GM18511 (cell line): ENCODE results near the gene ATP6V0A1.
A peak's percentile ranks its signal among the peaks of the same experiment; 100 is the strongest.
"Not testable (repeated sequence)": the region's sequence is repeated elsewhere in the genome, so short reads cannot be mapped to it uniquely, and the experiment has no call there.

Experiments
- ATAC-seq: cut with Tn5 transposase; IDR thresholded peaks from one replicate; pipeline ENCODE4 v1.9.1; 2021; ENCODE audit warnings: mild to moderate bottlenecking, moderate library complexity; ENCODE audit not compliant: unreplicated experiment

Gene ATP6V0A1

GRCh38 chr17:42537156-42537805 is 78.6 kb downstream of the ATP6V0A1 start:
- ATAC-seq = no peak

DNA sequence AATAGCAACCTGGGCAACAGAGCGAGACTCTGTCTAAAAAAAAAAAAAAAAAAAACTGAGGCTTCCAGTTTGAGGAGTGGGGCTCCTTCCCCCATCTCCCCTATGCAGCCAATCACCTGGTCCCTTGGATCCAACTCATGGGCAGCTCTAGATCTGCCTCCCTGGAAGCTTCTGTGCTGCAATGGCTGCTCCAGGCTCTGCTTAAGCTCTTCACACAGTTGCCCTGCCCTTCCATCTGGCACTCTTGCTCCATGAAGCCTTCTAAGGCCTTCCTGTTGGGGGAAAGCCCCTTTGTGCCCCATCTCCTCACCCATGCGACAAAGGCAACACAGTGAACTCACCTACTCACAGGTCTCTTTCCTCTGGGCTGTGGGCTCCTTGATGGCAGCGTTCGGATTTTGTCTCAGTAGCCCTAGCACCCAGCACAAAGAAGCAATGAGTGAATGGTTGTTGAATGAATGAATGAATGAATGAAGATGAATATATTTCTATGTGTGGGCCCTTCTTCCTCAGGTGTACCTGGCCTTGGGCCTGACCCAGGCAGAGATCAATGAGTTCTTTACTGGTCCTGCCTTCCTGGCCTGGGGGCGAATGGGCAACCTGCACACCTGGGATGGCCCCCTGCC is 79.3 kb downstream of the ATP6V0A1 start:
- ATAC-seq = no peak

GRCh38 chr17:42538482-42538881 is 79.8 kb downstream of the ATP6V0A1 start:
- no peak for ATAC-seq

GRCh38 chr17:42540558-42540957 is 81.9 kb downstream of the ATP6V0A1 start:
- not testable (repeated sequence) for ATAC-seq

DNA sequence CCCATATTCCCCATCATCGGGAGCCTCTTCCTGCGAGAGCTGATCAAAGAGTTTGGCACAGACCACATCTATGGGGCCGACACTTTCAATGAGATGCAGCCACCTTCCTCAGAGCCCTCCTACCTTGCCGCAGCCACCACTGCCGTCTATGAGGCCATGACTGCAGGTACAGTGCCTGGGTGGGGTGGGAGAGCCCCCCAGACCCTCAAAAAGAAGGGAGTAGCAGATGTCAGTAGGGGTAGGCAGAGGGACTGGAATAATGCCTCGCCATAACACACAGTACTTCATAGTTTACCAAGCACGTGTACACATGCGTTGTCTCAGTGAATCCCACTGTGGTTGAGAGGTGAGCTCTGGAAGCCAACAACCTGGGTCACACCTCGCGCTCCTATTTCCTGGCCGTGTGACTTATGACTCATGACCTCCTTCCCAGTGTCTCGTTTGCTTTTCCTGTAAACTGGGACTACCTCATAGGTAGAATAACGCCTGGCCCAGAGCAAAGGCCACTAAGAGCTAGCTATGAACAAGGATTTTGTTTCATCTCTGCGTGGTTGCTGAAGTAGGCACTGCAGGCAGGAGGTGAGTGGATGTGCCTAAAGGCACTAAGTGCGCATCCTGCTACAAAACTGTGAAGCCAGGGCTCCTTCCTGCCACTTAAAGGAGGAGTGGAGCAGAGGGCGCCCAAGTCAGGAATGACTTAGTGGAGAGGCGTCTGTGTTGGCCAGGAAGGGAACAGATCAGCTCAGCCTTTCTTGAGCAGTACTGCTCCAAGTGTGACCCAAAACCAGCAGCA is 82.6 kb downstream of the ATP6V0A1 start:
- ATAC-seq = no peak

DNA sequence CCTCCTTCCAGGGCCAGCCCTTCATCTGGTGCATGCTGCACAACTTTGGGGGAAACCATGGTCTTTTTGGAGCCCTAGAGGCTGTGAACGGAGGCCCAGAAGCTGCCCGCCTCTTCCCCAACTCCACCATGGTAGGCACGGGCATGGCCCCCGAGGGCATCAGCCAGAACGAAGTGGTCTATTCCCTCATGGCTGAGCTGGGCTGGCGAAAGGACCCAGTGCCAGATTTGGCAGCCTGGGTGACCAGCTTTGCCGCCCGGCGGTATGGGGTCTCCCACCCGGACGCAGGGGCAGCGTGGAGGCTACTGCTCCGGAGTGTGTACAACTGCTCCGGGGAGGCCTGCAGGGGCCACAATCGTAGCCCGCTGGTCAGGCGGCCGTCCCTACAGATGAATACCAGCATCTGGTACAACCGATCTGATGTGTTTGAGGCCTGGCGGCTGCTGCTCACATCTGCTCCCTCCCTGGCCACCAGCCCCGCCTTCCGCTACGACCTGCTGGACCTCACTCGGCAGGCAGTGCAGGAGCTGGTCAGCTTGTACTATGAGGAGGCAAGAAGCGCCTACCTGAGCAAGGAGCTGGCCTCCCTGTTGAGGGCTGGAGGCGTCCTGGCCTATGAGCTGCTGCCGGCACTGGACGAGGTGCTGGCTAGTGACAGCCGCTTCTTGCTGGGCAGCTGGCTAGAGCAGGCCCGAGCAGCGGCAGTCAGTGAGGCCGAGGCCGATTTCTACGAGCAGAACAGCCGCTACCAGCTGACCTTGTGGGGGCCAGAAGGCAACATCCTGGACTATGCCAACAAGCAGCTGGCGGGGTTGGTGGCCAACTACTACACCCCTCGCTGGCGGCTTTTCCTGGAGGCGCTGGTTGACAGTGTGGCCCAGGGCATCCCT is 84.8 kb downstream of the ATP6V0A1 start:
- no peak for ATAC-seq

DNA sequence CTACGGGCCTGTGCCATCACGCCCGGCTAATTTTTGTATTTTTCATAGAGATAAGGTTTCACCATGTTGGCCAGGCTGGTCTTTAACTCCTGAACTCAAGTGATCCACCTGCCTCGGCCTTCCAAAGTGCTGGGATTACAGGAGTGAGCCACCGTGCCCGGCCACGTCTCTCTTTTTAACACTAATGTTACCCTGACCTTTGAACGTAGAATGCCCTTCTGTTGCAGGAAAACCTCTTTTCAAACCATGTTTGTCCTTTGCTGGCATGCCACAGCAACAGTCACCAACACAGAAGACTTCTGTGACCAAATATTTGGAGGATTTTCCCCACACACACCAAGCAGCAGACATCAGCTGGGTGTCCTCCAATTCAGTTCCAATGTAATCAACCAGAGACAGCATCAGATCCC is 86.2 kb downstream of the ATP6V0A1 start:
- no peak for ATAC-seq

GRCh38 chr17:42545755-42546505 is 87.3 kb downstream of the ATP6V0A1 start:
- ATAC-seq = not testable (repeated sequence)

DNA sequence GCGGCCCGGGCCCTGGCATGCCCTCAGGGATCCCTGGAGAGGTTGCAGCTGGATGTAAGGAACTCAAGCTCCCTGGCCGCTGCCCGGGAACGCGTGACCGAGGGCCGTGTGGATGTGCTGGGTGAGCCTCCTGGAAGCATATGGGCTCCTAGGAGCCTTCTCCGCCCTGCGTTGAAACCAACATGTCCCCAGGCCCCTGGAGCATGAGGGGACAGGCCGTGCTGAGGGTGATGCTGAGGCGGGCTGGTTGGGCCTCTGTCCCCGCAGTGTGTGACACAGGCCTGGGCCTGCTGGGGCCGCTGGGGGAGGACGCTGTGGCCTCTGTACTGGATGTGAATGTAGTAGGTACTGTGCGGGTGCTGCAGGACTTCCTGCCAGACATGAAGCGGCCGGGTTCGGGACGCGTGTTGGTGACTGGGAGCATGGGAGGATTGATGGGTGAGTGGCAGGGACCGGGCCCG is 88.4 kb downstream of the ATP6V0A1 start:
- ATAC-seq = no peak

DNA sequence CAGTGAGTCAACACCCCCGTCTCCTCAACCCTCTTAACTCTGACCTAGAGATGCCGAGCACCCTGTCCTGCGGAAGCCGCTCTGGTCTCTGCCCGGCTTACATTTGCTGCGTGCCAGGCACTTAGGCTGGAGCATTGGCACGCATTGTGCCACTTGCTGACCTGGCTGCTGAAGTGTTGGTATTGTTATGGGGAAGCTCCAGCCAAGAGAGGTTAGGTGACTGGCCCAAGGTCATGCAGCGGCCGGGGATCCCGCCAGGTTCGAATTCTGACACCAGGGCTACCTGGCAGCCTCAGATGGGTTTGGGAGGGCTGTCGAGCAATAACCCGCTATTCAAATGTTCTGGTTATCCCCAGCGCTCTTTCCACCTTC is 89.0 kb downstream of the ATP6V0A1 start:
- ATAC-seq = no peak

- ATAC-seq = no peak
Observed at GRCh38 chr17:42548070-42548837, 89.6 kb downstream of the ATP6V0A1 start.

DNA sequence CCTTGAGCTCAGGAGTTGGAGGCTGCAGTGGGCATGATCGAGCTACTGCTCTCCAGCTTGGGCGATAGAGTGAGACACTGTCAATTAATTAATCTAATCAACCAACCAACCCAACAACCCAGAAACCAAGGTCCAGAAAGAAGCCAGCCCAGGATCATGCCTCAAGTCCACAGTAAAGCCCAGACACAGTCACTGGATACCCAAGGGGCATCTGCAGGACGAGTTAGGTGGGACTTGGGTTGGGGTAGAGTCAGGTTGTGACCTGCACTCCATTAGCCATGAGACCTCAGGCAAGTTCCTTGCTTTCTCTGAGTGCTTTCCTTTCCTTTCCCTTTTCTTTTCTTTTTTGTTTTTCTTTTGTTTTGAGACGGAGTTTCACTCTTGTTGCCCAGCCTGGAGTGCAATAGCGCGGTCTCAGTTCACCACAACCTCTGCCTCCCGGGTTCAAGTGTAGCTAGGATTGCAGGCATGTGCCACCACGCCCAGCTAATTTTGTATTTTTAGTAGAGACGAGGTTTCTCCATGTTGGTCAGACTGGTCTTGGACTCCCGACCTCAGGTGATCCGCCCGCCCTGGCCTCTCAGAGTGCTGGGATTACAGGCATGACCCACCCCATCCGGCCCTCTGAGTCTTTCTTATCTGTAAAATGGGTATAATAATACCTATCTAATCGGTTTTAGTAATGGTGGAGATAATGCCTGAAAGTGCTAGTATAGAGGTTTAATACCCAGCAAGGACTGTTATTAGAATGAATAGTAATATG is 90.5 kb downstream of the ATP6V0A1 start:
- no peak for ATAC-seq

DNA sequence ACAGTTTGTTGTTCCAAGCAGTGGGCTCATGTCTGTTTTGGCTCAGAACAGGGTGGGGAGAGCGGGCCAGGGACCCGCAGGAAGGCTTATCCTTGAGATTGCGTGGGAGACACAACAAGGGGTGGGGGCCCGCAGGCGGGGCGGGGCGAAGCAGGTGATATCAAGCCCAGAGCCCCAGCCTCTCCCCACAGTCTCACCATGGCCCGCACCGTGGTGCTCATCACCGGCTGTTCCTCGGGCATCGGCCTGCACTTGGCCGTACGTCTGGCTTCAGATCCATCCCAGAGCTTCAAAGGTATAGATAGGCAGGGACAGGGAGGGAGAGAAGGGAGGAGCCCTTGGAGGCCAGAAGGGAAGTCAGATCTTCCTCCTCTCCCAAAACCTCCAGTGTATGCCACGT is 94.1 kb downstream of the ATP6V0A1 start, which contains the start of gene HSD17B1:
HSD17B1 (plus strand) TSS at position 188 of the 400 bp plus-strand sequence; CDS start at position 199, 11 bp downstream.
- not testable (repeated sequence) for ATAC-seq

GRCh38 chr17:42553161-42553818 is 94.6 kb downstream of the ATP6V0A1 start:
- ATAC-seq = no peak

DNA sequence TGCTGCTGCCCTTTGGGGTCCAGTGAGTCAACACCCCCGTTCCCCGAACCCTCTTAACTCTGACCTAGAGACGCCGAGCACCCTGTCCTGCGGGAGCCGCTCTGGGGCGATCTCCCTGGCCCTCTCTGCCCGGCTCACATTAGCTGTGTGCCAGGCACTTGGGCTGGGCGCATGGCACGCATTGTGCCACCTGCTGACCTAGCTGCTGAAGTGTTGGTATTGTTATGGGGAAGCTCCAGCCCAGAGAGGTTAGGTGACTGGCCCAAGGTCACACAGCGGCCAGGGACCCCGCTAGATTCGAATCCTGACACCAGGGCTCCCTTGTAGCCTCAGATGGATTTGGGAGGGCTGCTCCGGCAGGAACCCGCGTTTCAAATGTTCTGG is 95.2 kb downstream of the ATP6V0A1 start:
- no peak for ATAC-seq

GRCh38 chr17:42554250-42555121 is 95.8 kb downstream of the ATP6V0A1 start:
- peak; percentile 89 for ATAC-seq

GRCh38 chr17:42555122-42555622 is 96.5 kb downstream of the ATP6V0A1 start:
- ATAC-seq = no peak
